8988T (cell line): ENCODE results near the gene TPRA1.
"Not testable (repeated sequence)": the region's sequence is repeated elsewhere in the genome, so short reads cannot be mapped to it uniquely, and the experiment has no call there.

Experiments
- DNase-seq: peaks from one replicate; pipeline ENCODE4 v3.0.0; 2011

Gene TPRA1

DNA sequence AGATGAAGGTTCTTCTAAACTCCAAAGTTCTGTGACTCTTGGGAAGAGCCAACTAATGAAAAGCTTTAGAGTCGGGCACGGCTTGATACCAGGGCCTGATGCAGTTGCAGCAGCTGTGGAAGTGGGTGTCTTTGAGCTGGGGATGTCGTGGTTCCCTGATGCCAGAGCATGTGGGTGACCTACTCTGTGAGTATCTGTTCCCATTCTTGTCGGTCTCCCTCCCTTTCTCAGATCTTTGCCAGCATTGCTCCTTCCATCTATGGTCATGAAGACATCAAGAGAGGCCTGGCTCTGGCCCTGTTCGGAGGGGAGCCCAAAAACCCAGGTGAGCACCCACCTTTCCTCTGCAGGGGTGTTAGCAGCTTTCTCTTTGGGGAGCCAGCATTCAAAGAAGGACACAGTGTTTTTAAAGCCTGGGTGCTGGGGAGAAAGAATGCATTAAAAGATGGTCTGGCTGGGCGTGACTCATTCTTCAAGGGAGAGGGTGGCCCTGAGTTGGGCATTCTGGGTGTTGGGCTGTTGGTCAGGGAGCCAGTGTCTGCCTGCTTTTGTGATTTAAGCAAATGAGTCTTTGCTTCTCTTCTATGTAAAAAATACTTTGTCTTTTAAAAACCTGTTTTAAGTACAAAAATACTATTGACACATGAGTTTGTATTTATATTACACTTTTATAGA is 25.2 kb upstream of the TPRA1 start:
- DNase-seq: no peak

DNA sequence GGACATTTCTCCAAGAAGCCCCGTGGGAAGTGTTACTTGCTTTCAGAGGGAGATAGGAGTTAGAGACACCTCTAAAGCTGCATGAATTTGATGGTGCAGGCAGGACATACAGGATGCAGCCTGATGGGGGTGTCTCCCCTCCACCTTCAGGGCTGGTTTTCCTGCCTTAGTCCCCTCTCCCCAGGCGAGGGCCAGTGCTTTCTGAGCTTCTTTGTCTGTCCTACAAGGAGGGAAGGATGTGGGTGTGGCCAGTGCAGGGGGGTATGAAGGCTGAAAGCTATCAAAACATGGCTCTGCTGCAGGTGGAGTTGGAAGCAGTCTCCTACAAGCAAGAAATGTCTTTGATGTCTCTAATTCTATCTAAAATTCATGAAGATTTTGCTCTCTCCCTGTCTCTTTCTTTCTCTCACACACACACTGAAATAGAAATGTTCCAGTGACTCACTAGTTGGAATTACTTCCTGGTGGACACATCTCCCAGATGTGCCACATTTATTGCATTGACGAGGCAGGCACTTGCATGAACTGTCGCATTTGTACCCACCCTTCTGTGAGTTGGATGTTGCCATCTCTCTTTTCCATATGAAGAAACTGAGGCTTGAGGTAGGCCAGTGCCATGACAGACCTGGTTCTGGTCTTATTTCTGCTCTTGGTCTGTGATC is 24.5 kb upstream of the TPRA1 start:
- no peak for DNase-seq

- no peak for DNase-seq
Measured at GRCh38 chr3:127613406-127613805, 22.9 kb upstream of the TPRA1 start.

DNA sequence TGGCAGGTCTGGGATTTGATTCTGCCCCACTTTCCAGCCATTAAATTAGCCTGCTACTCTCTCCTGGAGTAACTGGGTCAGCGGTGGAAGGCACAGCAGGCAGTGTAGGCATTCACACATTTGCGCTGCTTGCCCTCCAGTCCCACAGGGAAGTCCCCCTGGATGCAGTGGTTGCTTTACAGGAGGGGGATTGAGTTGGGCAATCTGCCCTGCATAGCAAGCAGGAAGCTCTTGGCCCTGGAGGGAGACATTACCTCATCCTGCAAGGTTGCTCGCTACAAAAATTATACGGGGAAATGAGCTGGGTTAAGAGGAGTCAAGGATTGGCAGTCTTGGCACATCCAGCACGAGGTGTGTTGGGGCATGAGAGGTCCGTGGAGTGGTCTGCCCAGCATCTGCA is 22.4 kb upstream of the TPRA1 start:
- no peak for DNase-seq

DNA sequence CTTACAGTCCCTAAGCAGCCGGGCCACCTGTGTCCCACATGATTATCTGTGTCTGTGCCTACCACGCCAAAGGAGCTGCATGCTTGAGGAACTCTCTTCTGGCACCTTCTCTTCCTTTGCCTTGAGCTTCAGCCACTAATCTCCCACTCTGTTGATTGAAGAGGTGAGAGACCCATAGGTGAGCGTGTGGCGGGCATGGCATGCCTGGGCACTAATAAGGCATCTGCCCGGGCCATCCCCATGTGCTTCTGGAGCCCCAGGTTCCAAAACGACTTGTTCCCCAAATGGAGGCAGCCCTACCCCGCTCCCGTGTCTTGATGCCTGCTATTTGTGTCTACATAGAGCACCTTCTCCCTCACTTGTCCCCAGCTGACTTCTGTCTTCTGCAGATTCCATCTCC is 20.7 kb upstream of the TPRA1 start:
- no peak for DNase-seq

- no peak for DNase-seq
Measured at GRCh38 chr3:127610105-127610504, 19.6 kb upstream of the TPRA1 start.

- DNase-seq: no peak
Measured at GRCh38 chr3:127608362-127608718, 17.8 kb upstream of the TPRA1 start.

DNA sequence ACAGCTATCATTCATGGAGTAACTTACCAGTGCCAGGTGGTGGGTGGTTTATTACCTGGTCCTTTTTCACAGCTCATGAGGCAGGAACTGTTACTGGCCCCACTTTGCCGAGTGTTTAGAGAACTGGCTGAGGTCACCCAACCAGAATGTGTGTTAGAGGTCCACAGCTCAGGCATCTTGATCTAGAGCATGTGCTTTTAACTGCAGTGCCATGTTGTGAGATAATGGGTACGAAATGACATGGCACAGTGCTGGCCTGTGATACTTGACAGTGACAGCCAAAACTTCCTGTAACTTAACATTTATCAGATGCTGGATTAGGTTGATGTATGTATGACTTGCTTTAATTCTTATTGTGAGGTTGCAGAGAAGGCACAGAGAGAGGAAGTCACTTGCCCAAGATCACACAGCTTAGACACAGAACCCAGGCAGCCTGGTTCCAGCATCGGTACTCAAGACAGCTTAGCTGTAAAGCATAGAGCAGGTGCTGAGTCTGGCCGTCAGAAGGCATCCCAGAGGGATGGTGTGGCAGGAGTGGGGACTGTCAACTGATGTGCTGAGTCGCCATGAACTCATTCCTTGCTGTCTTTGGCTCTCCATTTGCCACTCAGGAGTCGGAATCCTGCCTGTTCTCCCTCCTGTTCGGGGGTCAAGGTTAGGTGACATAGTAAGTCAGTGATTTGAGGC is 17.3 kb upstream of the TPRA1 start:
- DNase-seq: no peak

- no peak for DNase-seq
Measured at GRCh38 chr3:127606981-127607595, 16.6 kb upstream of the TPRA1 start.

- no peak for DNase-seq
Measured at GRCh38 chr3:127606086-127606805, 15.7 kb upstream of the TPRA1 start.

- DNase-seq: not testable (repeated sequence)
Measured at GRCh38 chr3:127605547-127605946, 15.0 kb upstream of the TPRA1 start.

DNA sequence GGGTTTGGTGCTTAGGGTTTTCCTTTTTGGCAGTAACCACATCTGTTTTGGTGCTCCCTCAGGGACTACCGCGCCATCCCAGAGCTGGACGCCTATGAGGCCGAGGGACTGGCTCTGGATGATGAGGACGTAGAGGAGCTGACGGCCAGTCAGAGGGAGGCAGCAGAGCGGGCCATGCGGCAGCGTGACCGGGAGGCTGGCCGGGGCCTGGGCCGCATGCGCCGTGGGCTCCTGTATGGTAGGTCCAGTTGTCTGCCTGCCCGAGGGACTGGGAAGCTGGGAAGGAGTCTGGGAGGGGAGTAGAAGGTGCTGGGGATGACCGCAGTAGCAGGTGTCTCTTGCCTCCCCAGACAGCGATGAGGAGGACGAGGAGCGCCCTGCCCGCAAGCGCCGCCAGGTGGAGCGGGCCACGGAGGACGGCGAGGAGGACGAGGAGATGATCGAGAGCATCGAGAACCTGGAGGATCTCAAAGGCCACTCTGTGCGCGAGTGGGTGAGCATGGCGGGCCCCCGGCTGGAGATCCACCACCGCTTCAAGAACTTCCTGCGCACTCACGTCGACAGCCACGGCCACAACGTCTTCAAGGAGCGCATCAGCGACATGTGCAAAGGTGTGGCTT is 14.1 kb upstream of the TPRA1 start:
- DNase-seq: no peak

DNA sequence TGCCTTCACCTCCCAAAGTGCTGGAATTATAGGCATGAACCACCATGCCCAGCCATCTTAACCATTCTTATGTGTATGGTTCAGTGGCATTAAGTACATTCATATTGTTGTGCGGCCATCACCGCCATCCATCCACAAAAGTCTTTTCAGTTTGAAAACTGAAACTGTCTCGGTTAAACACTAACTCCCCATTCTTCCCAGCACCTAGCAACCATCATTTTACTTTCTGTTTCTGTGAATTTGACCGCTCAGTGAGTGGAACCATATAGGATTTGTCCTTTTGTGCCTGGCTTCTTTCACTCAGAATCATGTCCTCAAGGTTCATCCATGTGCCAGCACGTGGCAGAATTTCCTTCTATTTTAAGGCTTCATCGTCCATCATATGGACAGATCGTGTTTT is 13.5 kb upstream of the TPRA1 start:
- DNase-seq: no peak

GRCh38 chr3:127600749-127601456 is 10.4 kb upstream of the TPRA1 start:
- no peak for DNase-seq

- DNase-seq: no peak
Measured at GRCh38 chr3:127598841-127599570, 8.5 kb upstream of the TPRA1 start.

GRCh38 chr3:127597020-127597771 is 6.7 kb upstream of the TPRA1 start:
- no peak for DNase-seq

DNA sequence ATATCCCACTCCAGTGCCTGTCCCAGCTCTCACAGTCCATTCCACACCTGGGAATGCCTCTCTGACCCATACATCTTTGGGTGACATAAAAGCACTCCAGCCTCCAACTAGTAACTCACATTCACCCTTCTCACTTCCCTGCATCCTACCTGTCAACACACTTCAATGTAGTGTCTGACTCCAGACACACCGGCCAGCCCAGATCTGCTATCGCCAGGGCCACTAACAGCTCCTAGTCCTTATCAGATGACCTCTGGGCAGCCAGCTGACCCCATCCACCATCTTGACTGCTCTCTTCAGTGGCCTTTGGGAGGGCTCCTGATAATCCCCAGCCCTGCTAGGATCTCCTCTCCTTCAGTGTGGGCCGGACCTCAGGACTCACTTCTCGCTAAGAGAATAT is 4.8 kb upstream of the TPRA1 start:
- DNase-seq: no peak

DNA sequence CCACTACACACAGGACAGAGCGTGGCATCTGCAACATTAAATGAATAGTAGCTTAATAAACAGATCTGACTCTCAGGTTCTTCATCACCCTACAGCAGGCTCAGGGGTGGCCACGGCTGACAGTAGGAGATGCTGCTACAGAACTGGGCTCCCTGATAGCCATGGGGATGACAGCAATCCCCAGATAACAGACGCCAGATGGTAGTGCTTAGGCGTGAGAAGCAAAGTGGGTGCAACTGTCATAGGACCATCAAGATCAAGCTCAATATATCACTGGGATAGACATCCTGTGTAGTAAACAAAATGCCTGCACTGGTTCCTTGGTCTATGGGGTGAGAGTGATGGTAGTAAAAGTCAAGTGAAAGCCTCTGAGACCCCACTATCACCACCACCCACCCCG is 2.6 kb upstream of the TPRA1 start:
- no peak for DNase-seq

- no peak for DNase-seq
Measured at GRCh38 chr3:127590282-127590592, 296 bp downstream of the TPRA1 start.

GRCh38 chr3:127589600-127590281 is 792 bp downstream of the TPRA1 start:
- DNase-seq: no peak
